Measurements from ENCODE around the gene DDX10.
"Not testable (repeated sequence)": the region's sequence is repeated elsewhere in the genome, so short reads cannot be mapped to it uniquely, and the experiment has no call there.

GRCh38 chr11:108641752-108642151 is 23.1 kb upstream of the DDX10 start:
- not testable (repeated sequence) for TF ChIP-seq CTCF (IDR thresholded peaks at IDR 0.05 in 8 of 11, conservative IDR thresholded peaks at IDR 0.05 in 3 of 11); POLR2AphosphoS5 (IDR thresholded peaks at IDR 0.05)

Measured in spleen (tissue), 7 donors.